ENCODE measurements around the gene NTSR1.

The NTSR1 gene

GRCh38 chr20:62688083-62688482, 20.6 kb upstream of the NTSR1 start:
- no peak for TF ChIP-seq CTCF (IDR thresholded peaks at IDR 0.05)

- TF ChIP-seq CTCF (IDR thresholded peaks at IDR 0.05) = no peak
These were observed 19.7 kb upstream of the NTSR1 start for GRCh38 chr20:62688855-62689460.

- TF ChIP-seq CTCF (IDR thresholded peaks at IDR 0.05) = no peak
These were observed 18.8 kb upstream of the NTSR1 start for GRCh38 chr20:62689861-62690260.

GRCh38 chr20:62690261-62690820, 18.3 kb upstream of the NTSR1 start:
- no peak for TF ChIP-seq CTCF (IDR thresholded peaks at IDR 0.05)

- no peak for TF ChIP-seq CTCF (IDR thresholded peaks at IDR 0.05)
These were observed 17.1 kb upstream of the NTSR1 start for GRCh38 chr20:62691487-62691886.

- no peak for TF ChIP-seq CTCF (IDR thresholded peaks at IDR 0.05)
These were observed 16.5 kb upstream of the NTSR1 start for GRCh38 chr20:62692176-62692575.

GRCh38 chr20:62692801-62693523, 15.7 kb upstream of the NTSR1 start:
- TF ChIP-seq CTCF (IDR thresholded peaks at IDR 0.05) = no peak
